SHP77 treated with DMSO at 0.1 percent for 48 hours (cell line): ENCODE measurements around the gene LRRC75B.
"Not testable (repeated sequence)": the region's sequence is repeated elsewhere in the genome, so short reads cannot be mapped to it uniquely, and the experiment has no call there.

Experiments used
- DNase-seq: peaks from one replicate; lab custom pipeline; 2025; lab: John Stamatoyannopoulos, UW

LRRC75B gene

DNA sequence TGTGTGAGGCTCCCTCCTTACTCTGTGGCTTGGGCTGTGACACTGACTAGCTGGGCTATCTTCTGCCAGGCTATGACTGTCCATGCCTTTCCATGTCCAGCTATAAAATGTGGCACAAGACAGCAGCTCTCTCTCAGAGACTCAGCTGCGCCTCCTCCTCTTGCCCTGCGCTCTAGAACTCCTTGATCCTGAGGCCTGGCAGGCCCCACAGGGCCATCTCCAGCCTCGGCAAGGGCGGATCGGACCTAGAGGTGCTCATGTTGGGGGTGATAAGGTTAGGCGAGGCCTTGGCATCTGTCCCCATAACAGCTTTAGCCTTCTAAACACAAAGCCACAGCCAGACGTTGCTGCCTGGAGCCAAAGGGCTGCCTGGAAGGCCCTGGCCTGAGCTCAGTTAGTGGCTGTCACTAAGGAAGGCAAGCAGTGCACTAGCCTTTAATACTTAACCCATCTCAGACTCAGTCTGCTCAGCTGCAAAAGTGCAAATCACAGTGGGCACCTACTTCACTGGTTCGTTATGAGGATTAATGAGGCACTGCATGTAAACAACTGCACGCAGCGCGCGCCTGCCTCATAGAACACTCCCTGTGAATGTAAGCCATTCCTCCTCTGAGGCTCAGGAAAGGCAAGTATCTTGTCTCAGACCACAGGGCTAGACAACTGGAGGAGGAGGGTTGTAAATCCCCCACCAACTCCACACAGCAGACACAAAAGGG lies 39.1 kb downstream of the LRRC75B start:
- DNase-seq, result no peak

DNA sequence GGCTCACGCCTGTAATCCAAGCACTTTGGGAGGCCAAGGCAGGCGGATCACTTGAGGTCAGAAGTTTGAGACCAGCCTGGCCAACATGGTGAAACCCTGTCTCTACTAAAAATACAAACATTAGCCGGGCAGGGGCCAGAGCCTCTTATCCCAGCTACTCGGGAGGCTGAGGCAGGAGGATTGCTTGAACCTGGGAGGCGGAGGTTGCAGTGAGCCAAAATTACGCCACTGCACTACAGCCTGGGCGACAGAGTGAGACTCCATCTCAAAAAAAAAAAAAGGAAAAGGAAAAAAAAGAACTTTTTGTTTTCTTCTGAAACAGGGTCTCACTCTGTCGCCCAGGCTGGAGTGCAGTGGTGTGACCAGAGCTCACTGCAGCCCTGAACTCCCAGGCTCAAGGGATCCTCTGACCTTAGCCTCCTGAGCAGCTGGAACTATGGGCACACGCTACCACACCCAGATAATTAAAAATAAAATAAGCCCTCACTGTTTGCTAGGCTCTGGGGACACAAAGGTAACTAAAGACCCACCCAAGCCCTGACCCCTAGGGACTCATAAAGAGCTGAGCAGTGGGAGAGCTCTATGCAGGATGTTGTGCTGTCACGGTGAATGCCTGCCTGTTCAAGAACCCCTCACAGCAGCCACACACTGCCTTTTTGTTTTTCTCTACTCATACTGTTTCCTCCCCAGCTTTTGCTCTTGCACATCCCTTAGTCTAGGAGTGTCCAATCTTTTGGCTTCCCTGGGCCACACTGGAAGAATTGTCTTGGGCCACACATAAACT lies 40.2 kb downstream of the LRRC75B start:
- DNase-seq, result not testable (repeated sequence)

DNA sequence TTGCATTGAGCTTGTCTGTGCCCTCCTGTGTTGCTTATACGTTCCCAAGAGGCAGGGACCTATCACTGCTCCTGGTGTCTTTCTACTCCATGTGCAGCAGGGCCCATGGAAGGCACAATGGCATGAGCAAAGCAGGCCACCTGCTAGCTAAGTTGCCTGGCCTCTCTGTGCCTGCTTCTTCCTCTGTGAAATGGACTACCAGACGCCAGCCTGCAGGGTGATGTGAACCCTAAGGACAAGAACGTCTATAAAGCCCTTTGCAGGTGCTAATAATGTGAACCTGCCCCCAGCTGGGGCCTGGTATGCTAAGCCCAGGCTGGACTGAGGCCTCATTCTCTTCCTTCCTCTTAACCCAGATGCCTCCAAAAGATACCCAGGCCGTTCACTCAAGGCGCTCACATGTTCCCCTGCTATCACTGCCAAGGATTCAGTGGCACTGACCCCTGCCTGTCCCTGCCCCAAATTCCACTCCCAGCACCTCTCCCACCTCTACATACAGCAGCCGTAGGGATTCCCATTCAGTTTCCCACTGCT lies 41.9 kb downstream of the LRRC75B start:
- DNase-seq, result no peak

DNA sequence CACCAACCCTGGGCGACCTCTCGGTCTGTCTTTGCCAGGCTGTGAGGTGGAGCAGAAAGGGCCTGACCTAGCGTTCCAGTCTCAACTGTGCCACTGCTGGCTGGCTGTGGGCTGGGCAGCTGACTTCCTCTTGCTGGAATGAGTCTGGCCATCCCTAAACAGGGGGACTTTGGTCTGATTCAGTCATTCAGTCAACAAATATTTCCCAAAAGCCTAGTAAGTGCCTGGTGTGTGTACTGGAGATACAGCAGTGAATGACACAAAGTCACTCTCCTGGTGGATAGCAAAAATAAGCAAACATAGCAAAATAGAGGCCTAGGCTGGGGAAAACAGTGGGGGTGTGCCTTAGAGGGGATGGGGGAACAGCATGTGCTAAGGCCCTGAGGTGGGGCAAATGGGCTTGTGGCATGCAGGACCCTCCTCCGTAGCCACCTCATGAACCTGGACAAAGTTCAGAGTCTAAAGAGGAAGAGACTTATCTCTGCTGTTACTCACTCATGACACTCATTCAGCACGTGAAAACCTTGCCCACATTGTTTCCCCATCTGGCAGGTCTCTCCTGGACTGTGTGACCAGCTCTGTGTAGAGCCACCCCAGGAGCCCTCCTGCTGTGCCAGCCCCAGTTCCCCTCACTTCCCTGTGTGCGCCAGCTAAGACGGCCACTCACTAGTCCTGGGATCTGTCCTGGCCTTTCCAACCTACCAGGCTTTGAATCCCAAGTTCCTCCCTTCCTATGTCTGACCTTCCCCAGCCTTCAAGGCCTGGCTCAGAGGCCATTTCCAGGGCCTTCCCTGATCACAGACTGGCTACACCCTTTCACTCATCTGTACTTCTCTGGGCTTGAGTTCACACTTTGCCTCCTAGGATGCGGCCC lies 42.6 kb downstream of the LRRC75B start:
- no peak for DNase-seq

DNA sequence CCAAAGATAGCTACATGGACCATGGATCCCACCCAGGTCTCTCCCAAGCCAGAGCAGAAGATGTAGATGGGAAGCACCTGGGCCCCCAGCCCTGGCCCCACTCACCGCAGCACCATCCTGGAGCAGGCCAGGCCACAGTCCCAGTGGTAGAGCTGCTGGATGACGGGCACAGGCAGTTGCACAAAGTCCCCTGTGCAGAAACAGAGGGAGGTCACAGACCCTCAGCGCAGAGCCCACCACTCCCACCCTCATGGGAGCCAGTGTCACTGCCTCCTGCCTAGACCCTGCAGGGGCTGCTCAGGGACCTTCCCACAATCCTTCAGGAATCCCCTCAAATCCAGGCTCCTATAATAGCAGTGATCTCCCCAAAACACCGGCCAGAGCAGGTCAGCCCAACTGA lies 44.1 kb downstream of the LRRC75B start:
- DNase-seq, result no peak

DNA sequence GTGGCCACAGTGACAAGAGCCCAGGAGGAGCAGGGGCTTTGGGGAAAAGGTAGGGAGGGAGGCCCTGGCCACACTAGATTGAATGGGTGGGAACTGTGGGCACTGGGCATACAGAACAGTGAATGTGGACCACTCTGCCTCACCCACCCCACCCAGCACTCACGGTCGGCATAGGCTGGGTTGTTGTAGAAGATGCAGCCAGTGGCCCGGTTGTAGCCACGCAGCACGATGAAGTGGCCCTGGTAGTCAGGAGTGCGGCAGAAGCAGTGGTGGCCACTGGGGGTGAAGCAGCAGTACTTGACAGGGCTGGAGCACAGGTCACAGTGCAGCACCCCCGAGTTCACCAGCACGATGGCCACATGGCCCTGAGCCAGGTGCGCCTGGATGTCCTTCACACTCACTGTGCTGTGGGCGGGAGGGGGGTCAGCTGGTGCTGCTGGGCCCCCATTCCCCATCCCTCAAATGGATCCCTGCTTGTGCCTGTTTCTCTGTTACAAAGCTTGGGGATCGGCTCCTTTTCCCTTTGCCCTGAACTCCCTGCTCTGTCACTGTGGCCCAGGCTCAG lies 49.1 kb downstream of the LRRC75B start:
- no peak for DNase-seq

DNA sequence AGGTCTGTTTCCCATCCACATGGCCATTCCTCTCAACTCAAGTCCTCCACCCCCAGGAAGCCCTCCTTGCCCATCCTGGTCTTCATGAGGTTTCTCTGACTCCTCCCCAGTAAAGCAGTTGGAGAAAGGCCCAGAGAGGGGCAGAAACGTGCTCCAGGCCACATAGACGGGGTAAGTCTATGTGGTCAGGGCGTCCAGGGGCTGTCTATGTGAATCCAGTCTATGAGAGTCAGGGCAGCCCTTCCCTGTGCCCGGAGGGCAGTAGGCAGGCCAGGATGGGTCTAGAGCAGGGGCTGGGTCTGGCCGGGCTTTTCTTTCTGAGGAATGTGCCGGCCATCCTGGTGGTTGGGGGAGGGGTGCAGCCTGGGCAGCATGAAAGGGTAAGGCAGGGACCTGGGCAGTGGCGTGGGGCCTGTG lies 49.7 kb downstream of the LRRC75B start:
- no peak for DNase-seq

DNA sequence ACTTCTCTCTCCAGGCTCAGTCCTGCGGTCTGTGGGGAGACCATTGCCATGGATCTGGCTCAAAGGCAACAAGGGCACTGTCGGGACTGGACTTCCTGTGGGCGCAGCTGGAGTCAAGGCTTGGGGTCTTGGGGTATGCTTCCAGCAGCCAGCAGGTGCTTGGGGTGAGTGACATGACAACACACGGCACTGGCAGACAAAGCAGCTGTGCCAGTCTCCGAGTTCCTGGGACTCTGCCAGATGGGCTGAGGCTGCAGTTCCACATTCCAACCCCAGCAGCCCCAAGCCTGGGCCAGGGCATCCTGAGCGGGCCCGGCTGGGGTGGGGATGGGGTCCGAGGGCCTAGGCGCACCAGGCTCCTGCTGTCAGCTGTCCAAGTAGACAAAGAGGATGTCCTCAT lies 50.2 kb downstream of the LRRC75B start:
- no peak for DNase-seq

DNA sequence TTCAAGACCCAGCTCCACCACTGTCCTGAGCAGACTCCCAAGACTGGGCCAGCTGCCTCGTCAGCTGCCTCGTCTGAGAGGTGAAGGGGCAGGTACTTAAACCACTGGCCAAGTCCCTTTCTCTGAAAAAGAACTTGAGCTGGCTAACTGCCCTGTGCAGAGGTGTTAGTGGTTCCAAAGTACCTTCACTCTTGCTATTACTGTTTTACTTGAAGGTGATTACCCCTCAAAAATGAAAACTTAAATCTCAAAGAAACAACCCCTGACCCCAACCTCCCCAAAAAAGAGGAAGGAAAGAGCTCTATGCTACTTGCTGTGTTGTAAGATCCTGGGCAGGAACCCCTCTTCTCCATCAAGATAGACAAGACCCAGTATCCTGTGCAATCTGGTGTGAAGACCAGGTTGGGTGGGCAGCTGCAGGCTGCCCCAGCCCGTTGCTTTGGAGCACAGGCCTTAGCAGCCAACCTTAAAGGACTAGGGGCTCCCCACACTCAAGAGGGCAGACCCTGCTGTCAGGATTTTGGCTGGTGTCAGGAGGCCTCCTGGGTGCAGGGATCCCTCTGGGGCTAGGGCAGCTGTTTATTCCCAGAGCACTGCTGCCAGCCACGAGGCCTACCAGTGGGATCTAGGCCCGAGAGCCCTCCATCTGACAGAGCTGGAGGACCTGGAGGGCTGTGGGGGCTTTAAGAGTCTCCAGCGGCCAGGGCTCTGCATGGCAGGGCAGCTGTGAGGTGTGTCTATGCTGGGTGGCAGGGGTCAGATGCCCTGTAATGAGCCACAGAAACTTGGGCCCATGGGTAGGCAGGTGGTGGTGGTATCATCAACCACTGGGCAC lies 51.0 kb downstream of the LRRC75B start:
- DNase-seq, result no peak

DNA sequence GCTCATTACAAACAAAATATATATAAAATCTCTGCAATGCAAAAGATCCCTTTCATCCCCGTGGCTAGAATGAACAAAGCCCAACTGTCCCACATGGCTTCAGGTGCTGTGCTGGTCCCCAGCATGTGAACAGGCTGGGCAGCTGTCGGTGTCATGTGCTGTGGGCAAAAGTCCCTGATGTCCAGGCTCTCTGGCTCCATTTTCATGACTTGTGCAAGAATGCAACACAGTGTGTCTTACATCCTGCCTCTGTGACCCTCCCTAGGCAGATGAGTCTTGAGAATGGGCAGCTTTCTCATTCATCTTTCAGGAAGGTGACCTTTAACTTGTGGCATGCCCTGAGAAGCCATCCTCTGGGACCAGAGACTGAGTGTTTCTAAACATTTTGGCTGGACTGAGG lies 52.4 kb downstream of the LRRC75B start:
- DNase-seq, result no peak

DNA sequence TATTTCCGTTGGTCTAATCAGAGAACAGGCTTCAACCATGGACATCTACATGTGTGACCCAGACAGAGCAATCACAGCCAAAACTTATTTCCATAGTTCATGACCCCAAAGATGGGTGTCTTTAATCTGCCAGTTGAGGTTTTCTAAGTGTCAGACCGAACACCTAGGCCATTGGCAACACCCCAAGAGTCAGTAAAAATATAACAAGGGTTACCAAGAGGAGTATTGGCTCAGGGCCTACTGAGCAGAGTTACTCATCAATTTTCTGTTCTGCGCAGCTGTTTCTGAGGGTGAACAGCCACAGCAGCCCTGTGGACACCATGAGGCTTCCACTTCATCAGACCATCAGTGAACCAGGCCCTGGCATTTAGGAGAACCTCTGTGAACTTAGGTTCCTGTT lies 56.8 kb downstream of the LRRC75B start:
- no peak for DNase-seq
